Measurements from ENCODE around the gene CABLES2. TPM values are rescaled to one million over a fixed set of nuclear protein-coding genes. Genes with fewer than 3 reads are reported as not detected.

The CABLES2 gene
- total RNA-seq, 4 donors from 2014 or later: 0.29 to 10.6 (median 2.6) TPM

- no peaks in the 10 kb centered on the region for H3K4me1 ChIP-seq
- H3K27me3 ChIP-seq: no peaks in the 10 kb centered on the region
- H3K36me3 ChIP-seq: no peaks in the 10 kb centered on the region
- H3K27ac ChIP-seq: no peak overlapping the region
- DNase-seq: no peak
- no peak overlapping the region for H3K4me3 ChIP-seq
- intact Hi-C loops (cut with DNase I; ENCODE audit: low total_unique reads): no loop called here
- no peaks in the 10 kb centered on the region for H3K9me3 ChIP-seq
- TF ChIP-seq CTCF (IDR thresholded peaks at IDR 0.05): no peak
- no peak for TF ChIP-seq POLR2A (IDR thresholded peaks at IDR 0.05)
Measured at GRCh38 chr20:62452475-62453095, 45.5 kb upstream of the CABLES2 start.

- H3K27me3 ChIP-seq: no peaks in the 10 kb centered on the region
- H3K9me3 ChIP-seq: no peaks in the 10 kb centered on the region
- intact Hi-C loops (cut with DNase I; ENCODE audit: low total_unique reads): no loop called here
- no peak for DNase-seq
- H3K4me3 ChIP-seq: no peak overlapping the region
- H3K27ac ChIP-seq: no peak overlapping the region
- H3K4me1 ChIP-seq: no peaks in the 10 kb centered on the region
- no peak for TF ChIP-seq CTCF (IDR thresholded peaks at IDR 0.05)
- H3K36me3 ChIP-seq: no peaks in the 10 kb centered on the region
Measured at GRCh38 chr20:62451970-62452369, 44.9 kb upstream of the CABLES2 start.

- TF ChIP-seq CTCF (IDR thresholded peaks at IDR 0.05): no peak
- TF ChIP-seq POLR2A (IDR thresholded peaks at IDR 0.05): no peak
- Histone ChIP-seq H3K36me3 (no peaks in the 10 kb centered on the region), H3K27ac (no peak overlapping the region), H3K4me1 (no peaks in the 10 kb centered on the region), H3K4me3 (no peak overlapping the region), H3K9me3 (no peaks in the 10 kb centered on the region), H3K27me3 (no peaks in the 10 kb centered on the region)
- no peak for DNase-seq
- intact Hi-C loops (cut with DNase I; ENCODE audit: low total_unique reads): no loop called here
Measured at GRCh38 chr20:62451156-62451767, 44.2 kb upstream of the CABLES2 start.

- Histone ChIP-seq H3K9me3 (no peaks in the 10 kb centered on the region), H3K36me3 (no peaks in the 10 kb centered on the region), H3K4me3 (no peak overlapping the region), H3K4me1 (no peaks in the 10 kb centered on the region), H3K27me3 (no peaks in the 10 kb centered on the region), H3K27ac (no peak overlapping the region)
- intact Hi-C loops (cut with DNase I; ENCODE audit: low total_unique reads): no loop called here
- no peak for DNase-seq
- no peak for TF ChIP-seq POLR2A (IDR thresholded peaks at IDR 0.05)
- no peak for TF ChIP-seq CTCF (IDR thresholded peaks at IDR 0.05)
Measured at GRCh38 chr20:62449951-62450691, 43.0 kb upstream of the CABLES2 start.

- TF ChIP-seq POLR2A (IDR thresholded peaks at IDR 0.05) (no peak), CTCF (IDR thresholded peaks at IDR 0.05) (no peak)
- H3K27me3 ChIP-seq: no peaks in the 10 kb centered on the region
- H3K36me3 ChIP-seq: no peaks in the 10 kb centered on the region
- no peak overlapping the region for H3K4me3 ChIP-seq
- H3K4me1 ChIP-seq: no peaks in the 10 kb centered on the region
- no peak overlapping the region for H3K27ac ChIP-seq
- no peaks in the 10 kb centered on the region for H3K9me3 ChIP-seq
- intact Hi-C loops (cut with DNase I; ENCODE audit: low total_unique reads): no loop called here
- DNase-seq: no peak
Measured at GRCh38 chr20:62448788-62449187, 41.7 kb upstream of the CABLES2 start.

Data from uterus (tissue), 4 donors.